NCI-H69 (cell line): ENCODE data around the gene GNMT.
"Not testable (repeated sequence)": the region's sequence is repeated elsewhere in the genome, so short reads cannot be mapped to it uniquely, and the experiment has no call there.

Source experiments
- DNase-seq: peaks from one replicate; lab custom pipeline; 2025; lab: John Stamatoyannopoulos, UW

GNMT gene

DNA sequence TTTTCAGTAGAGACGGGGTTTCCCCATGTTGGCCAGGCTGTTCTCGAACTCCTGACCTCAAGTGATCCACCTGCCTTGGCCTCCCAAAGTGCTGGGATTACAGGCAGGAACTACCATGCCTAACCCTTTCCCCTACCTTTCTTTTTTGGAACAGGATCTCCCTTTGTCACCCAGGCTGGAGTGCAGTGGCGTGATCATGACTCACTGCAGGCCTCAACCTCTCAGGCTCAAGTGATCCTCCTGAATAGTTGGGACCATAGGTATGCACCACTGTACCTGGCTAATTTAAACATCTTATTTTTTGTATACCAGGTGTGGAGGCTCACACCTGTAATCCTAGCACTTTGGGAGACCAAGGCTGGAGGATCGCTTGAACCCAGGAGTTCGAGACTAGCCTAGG lies 19.2 kb upstream of the GNMT start:
- not testable (repeated sequence) for DNase-seq

DNA sequence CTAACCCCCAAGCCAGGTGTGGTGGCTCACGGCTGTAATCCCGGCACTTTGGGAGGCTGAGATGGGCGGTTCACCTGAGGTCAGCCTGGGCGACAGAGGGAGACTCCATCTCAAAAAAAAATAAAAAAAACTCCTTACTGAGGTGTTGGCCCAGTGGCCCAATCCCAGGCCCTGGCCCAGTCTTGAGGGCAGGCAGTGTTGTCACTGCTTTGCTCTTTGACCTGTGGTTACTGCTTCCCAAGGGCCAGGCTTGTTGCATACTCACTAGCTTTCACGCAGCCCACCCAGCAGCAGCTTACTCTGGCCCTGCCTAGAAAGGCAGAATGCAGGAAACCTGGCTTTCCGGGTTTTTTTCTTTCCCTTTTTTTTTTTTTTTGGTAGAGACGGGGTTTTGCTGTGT lies 18.1 kb upstream of the GNMT start:
- DNase-seq = no peak

- DNase-seq = no peak
These were observed 12.6 kb upstream of the GNMT start for GRCh38 chr6:42947950-42948349.

- DNase-seq = no peak
These were observed 8.2 kb upstream of the GNMT start for GRCh38 chr6:42952389-42952788.

DNA sequence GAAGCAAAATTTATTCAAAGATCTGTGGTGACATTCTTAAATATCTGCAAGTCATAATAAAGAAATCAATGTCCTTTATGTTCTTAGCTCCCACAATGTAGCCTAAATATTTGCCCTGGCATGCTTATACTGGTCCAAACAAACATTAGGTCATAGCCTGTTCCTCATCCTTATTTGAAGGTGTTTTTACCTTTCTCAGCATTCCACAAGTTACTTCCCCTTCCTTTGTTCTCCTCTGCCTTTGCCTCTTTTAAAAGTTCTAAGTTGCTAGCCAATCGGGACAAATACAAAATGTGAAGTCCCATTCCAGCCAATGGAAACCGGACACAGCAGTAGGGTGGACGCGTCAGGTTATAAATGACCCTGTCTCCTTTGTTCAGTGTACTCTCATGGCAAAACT lies 6.1 kb upstream of the GNMT start:
- not testable (repeated sequence) for DNase-seq

DNA sequence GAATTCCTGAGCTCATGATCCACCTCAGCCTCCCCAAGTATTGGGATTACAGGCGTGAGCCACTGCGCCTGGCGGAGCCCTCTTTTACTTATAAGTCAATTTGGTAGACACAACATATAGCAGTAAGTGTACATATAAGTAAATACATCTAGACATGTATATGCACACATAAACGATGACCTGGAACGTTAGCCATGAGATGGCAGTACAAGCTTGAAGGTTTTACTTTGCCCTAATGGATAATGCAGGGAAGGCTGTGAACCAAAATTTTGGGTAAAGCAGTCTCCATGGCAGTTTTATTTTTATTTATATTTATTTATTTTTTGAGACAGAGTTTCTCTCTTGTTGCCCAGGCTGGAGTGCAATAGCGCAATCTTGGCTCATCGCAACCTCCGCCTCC lies 2.4 kb upstream of the GNMT start:
- no peak for DNase-seq

DNA sequence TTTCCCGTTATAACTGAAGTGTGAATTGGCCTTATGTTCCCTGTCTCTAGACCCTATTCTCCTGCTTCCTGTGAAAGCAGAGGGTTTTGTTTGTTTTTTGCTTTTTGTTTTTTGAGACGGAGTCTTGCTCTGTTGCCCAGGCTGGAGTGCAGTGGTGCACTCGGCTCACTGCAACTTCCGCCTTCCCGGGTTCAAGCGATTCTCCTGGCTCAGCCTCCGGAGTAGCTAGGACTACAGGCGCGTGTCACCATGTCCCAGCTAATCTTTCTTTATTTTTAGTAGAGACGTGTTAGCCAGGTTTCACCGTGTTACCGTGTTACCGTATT lies 674 bp upstream of the GNMT start:
- DNase-seq = no peak

DNA sequence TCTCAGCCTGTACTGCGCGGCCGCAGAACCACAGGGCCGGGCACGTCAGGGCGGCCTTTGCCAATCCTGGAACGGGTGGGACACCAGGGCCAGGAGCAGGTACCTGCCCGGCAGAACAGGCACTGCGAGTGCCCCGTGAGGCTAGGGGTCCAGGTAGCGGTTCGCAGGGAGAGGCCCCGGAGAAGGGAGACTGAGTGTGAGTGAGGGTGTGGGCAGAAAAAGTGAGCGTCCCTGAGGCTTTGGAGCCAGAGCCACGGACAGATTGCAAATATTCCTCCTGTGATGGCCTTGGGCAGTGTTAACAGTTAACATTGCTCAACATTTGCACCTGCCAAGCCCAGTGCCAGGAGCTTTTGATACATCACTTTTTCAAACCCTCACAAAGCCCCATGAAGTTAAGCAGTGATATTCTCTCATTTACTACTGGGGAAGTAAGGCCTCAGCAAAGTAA lies 491 bp downstream of the GNMT start:
- peak; percentile 46 for DNase-seq

GRCh38 chr6:42962096-42962495 lies 1.5 kb downstream of the GNMT start:
- DNase-seq = no peak

DNA sequence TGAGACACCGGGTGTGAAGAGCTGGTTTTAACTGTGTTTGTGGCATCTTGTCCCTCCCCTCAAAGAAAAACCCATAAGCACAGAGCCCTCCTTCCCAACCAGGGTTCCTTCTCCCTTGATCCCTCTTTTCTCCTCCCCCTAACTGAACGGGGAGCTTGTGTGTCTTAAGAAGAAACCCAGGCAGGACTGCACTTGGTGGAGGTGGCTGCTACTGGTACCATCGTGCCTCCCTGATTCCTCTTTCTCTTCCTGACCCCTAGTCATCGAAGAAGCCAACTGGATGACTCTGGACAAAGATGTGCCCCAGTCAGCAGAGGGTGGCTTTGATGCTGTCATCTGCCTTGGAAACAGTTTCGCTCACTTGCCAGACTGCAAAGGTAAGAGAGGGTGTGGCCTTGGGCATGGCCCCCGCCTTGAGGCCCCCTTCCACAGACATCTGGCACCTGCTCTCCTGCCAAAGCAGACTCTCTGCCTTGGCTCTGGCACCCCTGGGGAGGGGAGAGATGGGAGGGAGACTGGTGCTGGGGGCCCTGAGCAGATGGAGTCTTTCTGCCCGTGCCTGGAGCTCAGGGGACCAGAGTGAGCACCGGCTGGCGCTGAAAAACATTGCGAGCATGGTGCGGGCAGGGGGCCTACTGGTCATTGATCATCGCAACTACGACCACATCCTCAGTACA lies 2.1 kb downstream of the GNMT start:
- peak; percentile 87 for DNase-seq

DNA sequence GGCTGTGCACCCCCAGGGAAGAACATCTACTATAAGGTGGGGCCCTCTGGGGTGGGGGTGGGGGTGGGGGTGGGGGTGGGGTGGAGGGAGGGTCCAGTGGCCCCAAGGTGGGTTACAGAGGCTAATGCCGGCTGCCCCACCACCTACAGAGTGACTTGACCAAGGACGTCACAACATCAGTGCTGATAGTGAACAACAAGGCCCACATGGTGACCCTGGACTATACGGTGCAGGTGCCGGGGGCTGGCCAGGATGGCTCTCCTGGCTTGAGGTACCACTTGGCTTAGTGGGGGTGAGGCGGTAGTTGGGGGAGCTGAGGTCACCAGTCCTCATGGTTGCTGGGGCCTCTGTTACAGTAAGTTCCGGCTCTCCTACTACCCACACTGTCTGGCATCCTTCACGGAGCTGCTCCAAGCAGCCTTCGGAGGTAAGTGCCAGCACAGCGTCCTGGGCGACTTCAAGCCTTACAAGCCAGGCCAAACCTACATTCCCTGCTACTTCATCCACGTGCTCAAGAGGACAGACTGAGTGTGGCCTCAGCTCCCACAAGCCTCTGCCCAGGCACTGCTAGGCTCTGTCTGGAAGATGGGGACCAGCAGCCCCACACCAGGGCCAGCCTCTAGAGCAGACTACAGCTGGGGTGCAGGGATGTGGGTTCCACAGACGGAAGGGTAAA lies 2.8 kb downstream of the GNMT start:
- no peak for DNase-seq

DNA sequence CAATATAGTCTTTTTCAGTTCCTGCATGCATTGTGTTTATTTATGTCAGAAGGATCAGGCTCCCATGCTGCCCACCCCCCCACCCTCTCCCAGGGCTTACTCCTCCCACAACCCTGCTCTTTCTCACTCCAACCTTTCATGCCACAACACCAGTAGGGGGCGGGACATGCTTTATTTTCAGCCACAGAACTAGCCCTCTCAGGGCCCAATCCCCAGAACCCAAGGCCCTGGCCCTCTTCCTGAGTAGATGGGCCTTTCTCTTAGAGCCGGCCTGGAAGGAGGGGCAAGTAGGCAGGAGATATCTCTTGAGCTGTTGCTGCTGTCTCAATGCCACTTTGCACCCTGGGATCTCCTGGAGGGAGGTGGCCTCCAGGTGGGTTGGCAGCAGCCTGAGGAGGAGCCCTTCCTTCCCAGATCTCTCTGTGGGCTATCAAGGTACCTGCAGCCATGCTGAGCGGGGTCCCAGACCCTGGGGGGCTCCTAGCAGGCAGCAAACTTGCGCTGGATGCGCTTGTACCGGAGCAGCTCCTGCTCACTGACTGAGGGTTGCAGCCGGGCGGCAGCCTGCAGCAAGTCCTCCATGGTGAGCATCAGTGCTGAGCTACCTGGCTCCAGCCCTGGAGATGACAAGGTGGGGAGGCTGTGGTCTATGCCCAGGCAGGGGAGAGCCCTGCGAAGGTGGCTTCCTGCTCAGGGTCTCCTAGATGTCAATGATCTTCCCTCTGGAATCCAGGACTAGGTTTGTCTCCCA lies 3.5 kb downstream of the GNMT start:
- peak; percentile 54 for DNase-seq

GRCh38 chr6:42966571-42966970 lies 6.0 kb downstream of the GNMT start:
- DNase-seq = no peak

- no peak for DNase-seq
These were observed 6.7 kb downstream of the GNMT start for GRCh38 chr6:42967228-42967627.

- DNase-seq = no peak
These were observed 7.7 kb downstream of the GNMT start for GRCh38 chr6:42968126-42968701.

DNA sequence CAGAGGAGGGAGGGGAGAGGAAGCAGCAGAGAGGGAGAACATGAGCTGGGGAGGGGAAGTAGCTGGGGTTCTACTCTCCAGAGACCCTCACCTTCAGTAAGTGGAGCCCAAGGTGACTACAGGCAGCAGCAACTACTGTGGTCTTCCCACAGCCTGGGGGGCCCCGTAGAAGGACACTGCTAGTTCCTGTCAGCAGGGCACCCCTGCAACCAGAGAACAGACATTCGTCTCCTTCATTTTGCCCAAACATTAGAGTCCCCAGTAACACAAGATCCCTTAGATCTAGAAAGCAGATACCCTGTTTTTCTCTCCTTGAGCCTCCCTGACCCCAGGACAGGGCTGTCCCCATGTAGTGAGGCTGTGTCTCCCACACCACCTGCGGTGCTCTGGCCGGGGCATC lies 8.2 kb downstream of the GNMT start:
- DNase-seq = no peak

DNA sequence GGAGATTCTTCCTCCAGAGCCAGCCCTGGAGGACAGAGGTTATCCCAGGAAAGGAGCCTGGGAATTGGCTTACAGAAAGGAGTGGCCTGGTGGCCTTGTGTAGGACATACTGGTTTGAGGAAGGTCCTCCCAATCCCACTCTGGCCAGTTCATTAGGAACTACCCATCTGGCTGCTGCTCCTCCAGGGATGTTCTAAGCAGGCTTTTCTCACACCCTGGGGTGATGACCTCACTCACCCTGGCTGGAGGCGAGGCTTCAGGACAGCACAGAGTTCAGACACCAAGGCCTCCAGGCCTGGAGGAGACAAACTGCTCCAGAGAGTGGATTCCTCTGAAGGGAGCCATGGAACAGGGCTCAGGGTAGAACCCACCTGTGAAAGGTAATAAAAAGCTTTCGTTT lies 8.9 kb downstream of the GNMT start:
- DNase-seq = no peak

DNA sequence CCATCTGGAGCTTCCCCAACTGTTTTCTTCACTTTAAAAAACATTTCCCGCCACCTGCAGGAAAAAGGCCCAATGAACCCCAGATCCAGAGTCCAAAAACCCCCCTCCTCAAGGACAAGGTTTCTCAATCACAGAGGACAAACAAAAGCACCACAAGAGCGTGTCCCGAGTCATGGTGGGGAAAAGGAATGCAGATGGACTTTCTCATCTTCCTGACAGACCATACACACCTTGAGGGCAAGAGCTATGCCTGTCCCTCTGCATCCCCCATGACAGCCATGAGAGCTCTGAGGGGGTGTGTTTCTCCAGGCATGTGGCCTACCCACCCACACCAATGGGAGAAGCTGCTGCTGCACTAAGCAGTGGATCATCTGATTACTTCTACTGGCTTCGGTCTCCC lies 9.4 kb downstream of the GNMT start:
- DNase-seq = no peak

DNA sequence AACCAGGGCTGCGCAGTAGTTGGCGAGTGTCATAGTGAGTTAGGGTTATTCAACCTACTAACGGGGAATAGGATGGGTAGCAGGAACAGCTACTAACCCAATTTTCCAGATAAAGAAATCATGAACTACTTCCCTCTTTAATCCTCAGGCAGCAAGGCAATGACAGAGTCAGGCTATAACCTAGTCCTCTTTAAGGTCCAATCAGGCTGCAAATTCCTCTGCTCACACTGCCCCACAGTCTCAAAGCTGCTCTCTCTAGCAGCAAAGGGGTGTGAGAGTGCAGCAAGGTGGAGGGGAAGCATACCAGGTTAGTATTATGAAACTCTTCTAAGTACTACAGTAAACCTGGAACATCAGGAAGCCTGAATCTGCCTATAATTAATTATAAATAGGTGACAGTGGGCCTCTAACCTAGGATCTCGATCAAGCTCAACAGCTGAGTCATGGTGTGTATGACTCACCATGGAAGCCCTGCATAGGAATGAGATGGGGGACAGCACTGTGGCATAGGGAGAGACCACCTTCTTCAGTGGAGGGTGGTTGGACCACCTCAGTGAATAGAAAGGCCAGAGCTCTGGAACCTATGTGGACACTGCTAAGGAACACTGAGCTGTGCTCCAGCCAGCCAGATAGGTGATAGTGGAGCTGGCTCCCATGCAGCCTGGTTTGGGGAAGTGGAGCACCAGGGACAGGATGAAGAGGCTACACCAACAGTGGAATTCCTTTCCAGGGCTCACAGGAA lies 10.5 kb downstream of the GNMT start:
- no peak for DNase-seq

GRCh38 chr6:42971746-42972327 lies 11.3 kb downstream of the GNMT start:
- no peak for DNase-seq

DNA sequence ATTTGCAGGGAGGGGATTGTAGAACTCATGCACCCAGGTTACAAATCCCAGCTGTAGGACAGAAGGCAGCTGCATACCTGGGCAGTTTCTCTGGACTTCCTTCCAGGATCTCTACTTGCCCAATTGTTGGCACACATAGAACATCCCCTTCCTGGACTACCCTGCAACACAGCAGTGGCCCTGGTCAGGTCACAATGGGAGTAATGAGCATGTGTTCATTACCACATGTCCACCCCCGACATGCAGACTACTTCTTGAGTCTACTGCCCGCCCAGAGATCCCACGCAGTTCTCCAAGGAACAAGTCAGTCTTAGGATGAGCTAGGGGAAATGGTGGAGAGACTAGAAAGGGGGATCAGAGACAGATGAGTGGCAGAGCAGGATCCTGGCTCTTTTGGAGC lies 13.4 kb downstream of the GNMT start:
- no peak for DNase-seq
